Activated naive CD8-positive, alpha-beta T cell treated with anti-CD3 and anti-CD28 coated beads, Interleukin-2, amount 50 U/mL, for 16 hours (primary cell): Measurements from ENCODE around the gene GRK4.
"Not testable (repeated sequence)": the region's sequence is repeated elsewhere in the genome, so short reads cannot be mapped to it uniquely, and the experiment has no call there.

Experiments used
- DNase-seq: peaks from one replicate; pipeline ENCODE4 v3.0.0-alpha.2; 2020; ENCODE audit warnings: low read depth, low spot score

GRK4 gene

GRCh38 chr4:2958446-2958845 is 4.9 kb upstream of the GRK4 start:
- no peak for DNase-seq

DNA sequence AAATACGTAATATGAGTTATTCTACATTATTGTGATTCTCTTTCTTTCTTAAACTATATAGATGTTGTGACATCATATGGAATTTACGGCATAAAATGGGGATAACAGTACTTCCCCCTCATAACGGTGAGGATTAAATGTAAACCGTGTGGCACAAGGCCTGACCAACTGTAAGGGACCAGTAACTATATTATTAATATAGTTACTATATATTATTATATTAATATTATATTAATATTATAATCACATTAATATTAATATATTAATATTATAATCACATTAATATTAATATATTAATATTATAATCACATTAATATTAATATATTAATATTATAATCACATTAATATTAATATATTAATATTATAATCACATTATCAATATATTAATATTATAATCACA is 2.9 kb upstream of the GRK4 start:
- not testable (repeated sequence) for DNase-seq

GRCh38 chr4:2961421-2961810 is 2.0 kb upstream of the GRK4 start:
- DNase-seq = no peak

GRCh38 chr4:2961811-2962441 is 1.4 kb upstream of the GRK4 start:
- DNase-seq = no peak

- peak; percentile 15 for DNase-seq
These were observed 677 bp upstream of the GRK4 start for GRCh38 chr4:2962614-2963174.

DNA sequence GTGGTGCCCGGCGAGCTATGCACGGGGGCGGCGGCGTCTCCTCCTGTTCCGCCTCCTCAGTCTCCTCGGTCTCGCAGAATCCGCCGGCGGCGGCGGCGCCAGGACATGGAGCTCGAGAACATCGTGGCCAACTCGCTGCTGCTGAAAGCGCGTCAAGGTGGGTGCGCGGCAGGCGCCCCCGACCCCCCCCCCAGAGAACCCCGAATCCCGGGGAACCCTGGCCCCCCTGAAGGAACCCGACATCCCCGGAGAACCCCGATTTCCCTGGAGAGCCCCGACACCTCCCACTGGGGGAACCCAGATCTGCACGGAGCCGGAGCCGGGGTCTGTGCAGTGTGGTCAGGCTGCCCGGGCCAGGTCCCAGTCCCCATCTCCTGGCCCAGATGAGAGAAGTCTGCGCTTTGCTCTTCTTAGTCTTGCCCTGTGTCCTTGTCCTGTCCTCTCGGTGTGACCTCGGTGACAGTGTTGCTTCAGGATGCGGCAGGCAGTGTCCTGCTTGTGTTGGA is 648 bp downstream of the GRK4 start:
- DNase-seq = no peak

DNA sequence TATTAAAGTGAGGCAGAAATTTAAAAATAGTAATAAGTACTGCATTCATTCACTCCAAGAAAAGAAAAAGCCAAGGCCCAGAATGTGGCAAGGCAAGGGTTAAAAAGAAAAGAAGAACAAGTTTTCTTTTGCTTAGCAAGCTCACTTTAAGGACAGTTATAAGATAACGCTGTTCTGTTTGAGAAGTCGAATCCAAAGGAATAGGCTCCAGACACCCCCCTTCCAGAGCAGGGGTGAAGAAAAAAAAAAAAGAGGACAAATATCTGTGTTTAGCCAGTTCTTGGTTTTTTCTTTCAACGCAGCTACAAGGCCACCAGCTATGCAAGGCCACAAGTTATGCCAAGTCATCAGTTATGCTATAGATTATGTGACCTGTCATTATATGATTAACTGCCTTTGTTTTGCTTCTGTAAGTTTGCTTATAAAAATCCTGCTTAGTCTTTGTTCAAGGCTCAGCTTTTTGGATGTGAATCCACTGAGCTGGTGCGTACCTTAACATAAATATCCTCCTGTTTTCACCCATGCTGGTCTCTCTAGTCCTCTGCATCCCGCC is 1.4 kb downstream of the GRK4 start:
- DNase-seq = no peak

GRCh38 chr4:2965262-2965661 is 1.9 kb downstream of the GRK4 start:
- no peak for DNase-seq

DNA sequence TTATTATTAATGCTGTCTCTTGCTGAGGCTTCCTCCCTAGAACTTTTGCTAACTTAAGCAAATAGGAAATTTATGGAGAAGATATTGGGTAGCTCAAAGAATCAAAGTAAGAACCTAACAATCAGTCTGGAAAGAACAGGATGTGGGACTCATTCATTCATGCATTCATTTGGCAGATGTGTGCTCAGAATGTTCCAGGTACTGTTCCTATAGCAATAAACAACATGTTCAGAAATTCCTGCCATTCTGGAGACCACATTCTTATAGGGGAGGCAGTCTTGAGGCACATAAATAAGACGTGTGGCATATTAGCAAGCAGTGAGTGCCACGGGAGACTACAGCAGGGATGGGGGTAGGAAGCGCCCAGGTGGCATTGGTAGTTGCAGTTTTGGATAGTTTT is 5.0 kb downstream of the GRK4 start:
- no peak for DNase-seq

- DNase-seq = no peak
These were observed 7.9 kb downstream of the GRK4 start for GRCh38 chr4:2971275-2971674.

GRCh38 chr4:2977211-2978088 is 14.1 kb downstream of the GRK4 start:
- no peak for DNase-seq

DNA sequence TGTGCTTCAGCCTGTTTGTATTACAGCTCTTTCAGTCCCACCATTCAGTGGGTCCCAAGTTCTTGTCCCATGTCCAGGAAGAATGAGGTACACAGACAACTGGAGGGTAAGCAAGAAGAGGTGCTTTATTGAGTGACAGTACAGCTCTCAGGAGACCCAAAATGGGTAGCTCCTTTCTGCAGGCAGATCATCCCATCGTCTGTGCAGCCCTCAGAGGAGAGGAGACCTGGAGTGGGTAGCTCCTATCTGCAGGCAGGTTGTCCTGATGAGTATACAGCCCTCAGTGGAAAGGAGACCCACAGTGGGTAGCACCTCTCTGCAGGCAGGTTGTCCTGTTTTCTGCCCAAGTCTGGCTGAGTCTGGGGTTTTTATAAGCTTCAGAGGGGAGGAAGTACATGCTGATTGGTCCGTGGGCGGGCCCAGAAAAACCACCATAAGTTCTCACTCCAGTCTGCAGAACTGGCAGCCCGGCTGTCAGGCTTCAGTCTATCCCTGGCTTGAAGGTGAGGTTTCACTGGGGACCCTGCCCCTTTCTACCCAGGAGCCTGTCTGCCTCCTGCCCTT is 18.0 kb downstream of the GRK4 start:
- no peak for DNase-seq

- no peak for DNase-seq
These were observed 18.6 kb downstream of the GRK4 start for GRCh38 chr4:2982012-2982411.

DNA sequence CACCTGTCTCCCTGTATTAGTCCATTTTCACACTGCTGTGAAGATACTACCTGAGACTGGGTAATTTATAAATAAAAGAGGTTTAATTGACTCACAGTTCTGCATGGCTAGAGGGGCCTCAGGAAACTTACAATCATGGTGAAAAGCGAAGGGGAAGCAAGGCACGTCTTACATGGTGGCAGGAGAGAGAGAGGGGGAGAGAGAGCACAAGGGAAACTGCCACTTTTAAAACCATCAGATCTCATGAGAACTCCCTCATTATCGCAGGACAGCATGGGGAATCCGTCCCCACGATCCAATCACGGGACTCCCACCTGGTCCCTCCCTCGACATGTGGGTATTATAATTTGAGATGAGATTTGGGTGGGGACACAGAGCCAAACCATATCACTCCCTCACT is 20.3 kb downstream of the GRK4 start:
- DNase-seq = not testable (repeated sequence)

DNA sequence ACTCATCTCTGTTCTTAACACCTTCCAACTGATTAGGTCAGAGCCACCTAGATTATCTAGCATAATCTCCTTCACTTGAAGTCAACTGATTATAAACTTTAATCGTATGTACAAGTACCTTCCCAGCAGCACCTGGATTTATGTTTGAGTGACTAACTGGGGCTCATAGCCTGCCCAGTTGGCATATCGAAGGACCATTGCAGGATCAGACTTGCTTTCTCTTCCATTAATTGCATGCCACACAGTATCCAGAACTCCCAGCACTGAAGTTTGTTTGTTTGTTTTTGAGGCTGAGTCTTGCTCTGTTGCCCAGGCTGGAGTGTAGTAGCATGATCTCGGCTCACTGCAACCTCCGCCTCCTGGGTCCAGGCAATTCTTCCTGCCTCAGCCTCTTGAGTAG is 27.9 kb downstream of the GRK4 start:
- no peak for DNase-seq

DNA sequence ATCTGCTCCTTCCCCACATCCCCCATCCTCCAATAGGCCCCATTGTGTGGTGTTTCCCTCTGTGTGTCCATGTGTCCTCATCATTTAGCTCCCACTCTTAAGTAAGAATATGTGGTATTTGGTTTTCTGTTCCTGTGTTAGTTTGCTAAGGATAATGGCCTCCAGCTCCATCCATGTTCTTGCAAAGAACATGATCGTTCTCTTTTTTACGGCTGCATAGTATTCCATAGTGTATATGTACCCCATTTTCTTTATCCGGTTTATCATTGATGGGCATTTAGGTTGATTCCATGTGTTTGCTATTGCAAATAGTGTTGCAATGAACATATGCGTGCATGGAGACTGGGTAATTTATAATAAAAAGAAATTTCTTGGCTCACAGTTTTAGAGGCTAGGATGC is 31.5 kb downstream of the GRK4 start:
- DNase-seq = no peak

- DNase-seq = no peak
These were observed 32.3 kb downstream of the GRK4 start for GRCh38 chr4:2995546-2996265.

GRCh38 chr4:2996415-2996814 is 33.0 kb downstream of the GRK4 start:
- no peak for DNase-seq

- DNase-seq = no peak
These were observed 44.4 kb downstream of the GRK4 start for GRCh38 chr4:3007724-3008123.

- DNase-seq = no peak
These were observed 46.1 kb downstream of the GRK4 start for GRCh38 chr4:3009422-3009821.

GRCh38 chr4:3010577-3010976 is 47.2 kb downstream of the GRK4 start:
- DNase-seq = no peak
